Lower leg skin (tissue), 3 donors: ENCODE results near the gene ARHGAP44.

Experiments
- POLR2A ChIP-seq, 2 donors: fragments of 450-650 bp; IDR thresholded peaks; one replicate each; pipeline ENCODE4 v1.6.1; 2016 to 2017; ENCODE audit warnings: antibody characterized with exemption in 2 of 2, mild to moderate bottlenecking in 1 of 2, moderate library complexity in 1 of 2
- TF ChIP-seq, protein P1 (sequence below), 3 donors: fragments of 450-650 bp; IDR thresholded peaks; one replicate each; pipeline ENCODE4 v1.5.1; 2016; ENCODE audit warnings: antibody characterized with exemption in 3 of 3, mild to moderate bottlenecking in 3 of 3, moderate library complexity in 2 of 3

DNA sequence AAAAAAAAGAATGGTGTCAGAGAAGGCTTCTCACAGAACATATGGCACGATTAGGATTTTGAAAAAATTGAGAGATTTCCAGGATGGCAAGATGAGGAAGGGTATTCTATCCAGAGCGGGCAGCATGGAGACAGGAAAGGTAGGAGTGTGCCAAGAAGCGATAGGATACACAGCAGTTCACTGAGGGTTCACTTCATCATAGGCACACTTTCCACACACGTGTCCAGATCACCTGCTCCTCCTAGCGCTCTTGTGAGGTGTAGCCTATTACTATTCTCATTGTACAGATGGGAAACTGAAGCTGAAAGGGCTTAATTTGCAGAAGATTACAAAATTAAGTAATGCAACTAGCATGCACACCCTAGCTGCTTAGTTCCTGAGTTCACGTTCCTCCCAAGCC, 234.7 kb downstream of the ARHGAP44 start:
- TF ChIP-seq, protein P1, sequence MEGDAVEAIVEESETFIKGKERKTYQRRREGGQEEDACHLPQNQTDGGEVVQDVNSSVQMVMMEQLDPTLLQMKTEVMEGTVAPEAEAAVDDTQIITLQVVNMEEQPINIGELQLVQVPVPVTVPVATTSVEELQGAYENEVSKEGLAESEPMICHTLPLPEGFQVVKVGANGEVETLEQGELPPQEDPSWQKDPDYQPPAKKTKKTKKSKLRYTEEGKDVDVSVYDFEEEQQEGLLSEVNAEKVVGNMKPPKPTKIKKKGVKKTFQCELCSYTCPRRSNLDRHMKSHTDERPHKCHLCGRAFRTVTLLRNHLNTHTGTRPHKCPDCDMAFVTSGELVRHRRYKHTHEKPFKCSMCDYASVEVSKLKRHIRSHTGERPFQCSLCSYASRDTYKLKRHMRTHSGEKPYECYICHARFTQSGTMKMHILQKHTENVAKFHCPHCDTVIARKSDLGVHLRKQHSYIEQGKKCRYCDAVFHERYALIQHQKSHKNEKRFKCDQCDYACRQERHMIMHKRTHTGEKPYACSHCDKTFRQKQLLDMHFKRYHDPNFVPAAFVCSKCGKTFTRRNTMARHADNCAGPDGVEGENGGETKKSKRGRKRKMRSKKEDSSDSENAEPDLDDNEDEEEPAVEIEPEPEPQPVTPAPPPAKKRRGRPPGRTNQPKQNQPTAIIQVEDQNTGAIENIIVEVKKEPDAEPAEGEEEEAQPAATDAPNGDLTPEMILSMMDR (IDR thresholded peaks at IDR 0.05): no peak
- TF ChIP-seq POLR2A (IDR thresholded peaks at IDR 0.05): no peak
